HepG2 (cell line): ENCODE data around the gene CXCR5. TPM values are rescaled to one million over a fixed set of nuclear protein-coding genes. Genes with fewer than 3 reads are reported as not detected.
A peak's percentile ranks its signal among the peaks of the same experiment; 100 is the strongest.

Experiments used
- ETV6 ChIP-seq: sonication (generic); formaldehyde crosslinking; conservative IDR thresholded peaks from 2 replicates; pipeline ENCODE4 v1.4.0; 2020; ENCODE audit warnings: missing genetic modification reagents
- GATAD2A ChIP-seq: IDR thresholded peaks from 2 replicates; pipeline ENCODE4 v1.6.1; 2016
- HDAC1 ChIP-seq: sonication (generic); formaldehyde crosslinking; IDR thresholded peaks from 2 replicates; pipeline ENCODE4 v1.5.1; 2020; ENCODE audit warnings: mild to moderate bottlenecking, missing genetic modification reagents
- HNRNPH1 ChIP-seq: fragments of 200-400 bp; formaldehyde crosslinking; optimal IDR thresholded peaks from 2 replicates; pipeline ENCODE3; 2017; ENCODE audit warnings: mild to moderate bottlenecking, low read depth, low read length
- HOXA3 ChIP-seq: sonication (generic); formaldehyde crosslinking; IDR thresholded peaks from 2 replicates; pipeline ENCODE4 v1.5.0; 2020; ENCODE audit warnings: missing genetic modification reagents
- KAT8 ChIP-seq: IDR thresholded peaks from 2 replicates; pipeline ENCODE4 v1.6.1; 2016; ENCODE audit warnings: missing genetic modification reagents, missing compliant biosample characterization
- KLF6 ChIP-seq: IDR thresholded peaks from 2 replicates; pipeline ENCODE4 v1.8.0; 2016; ENCODE audit warnings: missing biosample characterization, missing genetic modification reagents
- KLF9 ChIP-seq: IDR thresholded peaks from 2 replicates; pipeline ENCODE4 v1.6.1; 2016; ENCODE audit warnings: low read depth
- MBD4 ChIP-seq: IDR thresholded peaks from 2 replicates; pipeline ENCODE4 v1.6.1; 2012; ENCODE audit warnings: low read length, inconsistent platforms, borderline replicate concordance
- MTA1 ChIP-seq: sonication (generic); formaldehyde crosslinking; IDR thresholded peaks from 2 replicates; pipeline ENCODE4 v1.4.0; 2020; ENCODE audit warnings: missing genetic modification reagents, mild to moderate bottlenecking, borderline replicate concordance
- NCOA2 ChIP-seq: sonication (generic); formaldehyde crosslinking; IDR thresholded peaks from 2 replicates; pipeline ENCODE4 v1.8.0; 2022; ENCODE audit warnings: inconsistent platforms
- NR2F6 ChIP-seq, 2 experiments: IDR thresholded peaks; 2 replicates each; pipeline ENCODE4 v1.6.1; 2016; ENCODE audit warnings: antibody characterized with exemption in 1 of 2, mild to moderate bottlenecking in 1 of 2
- PATZ1 ChIP-seq: sonication (generic); formaldehyde crosslinking; IDR thresholded peaks from 2 replicates; pipeline ENCODE4 v1.4.0; 2020; ENCODE audit warnings: missing genetic modification reagents
- RXRB ChIP-seq: IDR thresholded peaks from 2 replicates; pipeline ENCODE4 v1.6.1; 2016; ENCODE audit warnings: borderline replicate concordance, missing genetic modification reagents, missing compliant biosample characterization
- SP5 ChIP-seq: IDR thresholded peaks from 2 replicates; pipeline ENCODE4 v1.6.1; 2016; ENCODE audit warnings: low read depth, borderline replicate concordance
- TEAD3 ChIP-seq: optimal IDR thresholded peaks from 2 replicates; pipeline ENCODE3; 2016; ENCODE audit warnings: borderline replicate concordance
- ZBTB7B ChIP-seq: sonication (generic); formaldehyde crosslinking; IDR thresholded peaks from 2 replicates; pipeline ENCODE4 v1.4.0; 2020; ENCODE audit warnings: missing genetic modification reagents
- ZFY ChIP-seq: sonication (generic); formaldehyde crosslinking; IDR thresholded peaks from 2 replicates; pipeline ENCODE4 v1.4.0; 2020; ENCODE audit warnings: missing genetic modification reagents
- ZKSCAN5 ChIP-seq: sonication (generic); formaldehyde crosslinking; IDR thresholded peaks from 2 replicates; pipeline ENCODE4 v1.5.1; 2020; ENCODE audit warnings: mild to moderate bottlenecking, missing genetic modification reagents
- ZMYM3 ChIP-seq: sonication (generic); formaldehyde crosslinking; IDR thresholded peaks from 2 replicates; pipeline ENCODE4 v1.5.1; 2020; ENCODE audit warnings: mild to moderate bottlenecking, missing genetic modification reagents
- ZNF18 ChIP-seq: sonication (generic); formaldehyde crosslinking; IDR thresholded peaks from 2 replicates; pipeline ENCODE4 v1.8.0; 2022; ENCODE audit warnings: mild to moderate bottlenecking, missing genetic modification reagents; ENCODE audit not compliant: insufficient replicate concordance
- ZNF724P ChIP-seq: sonication (generic); formaldehyde crosslinking; IDR thresholded peaks from 2 replicates; pipeline ENCODE4 v1.8.0; 2022; ENCODE audit warnings: missing genetic modification reagents, borderline replicate concordance
- polyA plus RNA-seq, 8 experiments: library from polyadenylated mRNA; depleted of rRNA in 3 of 8; stranded (reverse) in 7 of 8; unstranded in 1 of 8; fragments of >200 nt; fragmentation: Illumina TruSeq in 4 of 8; extraction: Trizol in 4 of 8; gene quantifications; 2 replicates each; pipeline versions ENCODE4 v1.2.1 to v1.2.3, GENCODE V29; 2011 to 2016; ENCODE audit warnings: low read depth in 4 of 8, missing spikeins in 1 of 8, mixed read lengths in 1 of 8; ENCODE audit not compliant: insufficient read depth in 1 of 8
- total RNA-seq, 5 experiments: library from RNA; depleted of rRNA; stranded (reverse); fragments of >200 nt; fragmentation: Illumina TruSeq; extraction: Trizol; gene quantifications; 2 replicates each; pipeline ENCODE4 v1.2.3, GENCODE V29; 2016; ENCODE audit warnings: low read depth in 1 of 5
- TF ChIP-seq, protein P1 (sequence below): sonication (generic); formaldehyde crosslinking; IDR thresholded peaks from 2 replicates; pipeline ENCODE4 v1.5.0; 2020; ENCODE audit warnings: mild to moderate bottlenecking, missing genetic modification reagents, moderate library complexity
- TF ChIP-seq, protein P2 (sequence below): sonication (generic); formaldehyde crosslinking; IDR thresholded peaks from 2 replicates; pipeline ENCODE4 v1.5.1; 2020; ENCODE audit warnings: missing genetic modification reagents, mild to moderate bottlenecking, borderline replicate concordance

The CXCR5 gene
- total and polyA plus RNA-seq, 2 of the 13 experiments (the other 11 are each of a cell fraction or from before 2014, with no cell fraction given): not detected

DNA sequence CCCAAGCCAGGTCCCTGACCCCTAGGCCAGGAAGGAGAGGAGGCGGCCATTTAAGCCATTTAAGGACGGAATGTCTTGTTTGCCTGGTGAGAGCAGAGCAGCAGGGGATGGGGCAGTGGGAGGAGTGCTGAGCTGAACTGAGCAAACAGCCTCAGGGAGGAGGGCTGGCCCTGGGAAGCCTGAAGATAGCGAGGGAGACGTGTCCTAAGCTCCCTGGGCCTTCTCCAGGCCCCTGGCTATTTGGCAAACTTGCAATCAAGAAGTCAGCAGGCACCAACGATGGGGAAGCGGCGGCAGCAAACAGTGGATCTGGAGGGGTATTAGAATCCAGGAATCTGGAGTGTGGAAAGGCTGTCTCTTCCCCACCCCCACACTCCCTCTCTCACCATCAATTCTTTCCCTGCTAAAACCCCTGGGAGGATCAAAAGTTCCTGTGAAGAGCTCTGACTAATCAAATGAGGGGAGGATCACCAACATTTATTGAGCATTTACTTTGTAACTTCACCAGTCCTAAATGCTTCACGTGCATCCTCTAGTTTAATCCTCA is 33.2 kb downstream of the CXCR5 start (continued):
- TF ChIP-seq PATZ1 (CRISPR knock-in tag): peak; percentile 65
- TF ChIP-seq NR2F6 (IDR thresholded peaks at IDR 0.05): peak; percentile 32; the same call in 1 of the 2 replicates
- TF ChIP-seq NR2F6 (CRISPR knock-in tag; IDR thresholded peaks at IDR 0.05): peak; percentile 15; the same call in 1 of the 2 replicates
- TF ChIP-seq KLF6: 0 out of 2 replicates have a peak, but pooled peaks have one; percentile 3
- TF ChIP-seq ZFY (CRISPR knock-in tag): 0 out of 2 replicates have a peak, but pooled peaks have one; percentile 13
- peak; percentile 38 for TF ChIP-seq TEAD3 (CRISPR knock-in tag)
- TF ChIP-seq MTA1: peak; percentile 69; the same call in 1 of the 2 replicates
- peak; percentile 35; the same call in 1 of the 2 replicates for TF ChIP-seq ZBTB7B
- TF ChIP-seq RXRB (CRISPR knock-in tag): peak; percentile 50
- TF ChIP-seq, protein P1, sequence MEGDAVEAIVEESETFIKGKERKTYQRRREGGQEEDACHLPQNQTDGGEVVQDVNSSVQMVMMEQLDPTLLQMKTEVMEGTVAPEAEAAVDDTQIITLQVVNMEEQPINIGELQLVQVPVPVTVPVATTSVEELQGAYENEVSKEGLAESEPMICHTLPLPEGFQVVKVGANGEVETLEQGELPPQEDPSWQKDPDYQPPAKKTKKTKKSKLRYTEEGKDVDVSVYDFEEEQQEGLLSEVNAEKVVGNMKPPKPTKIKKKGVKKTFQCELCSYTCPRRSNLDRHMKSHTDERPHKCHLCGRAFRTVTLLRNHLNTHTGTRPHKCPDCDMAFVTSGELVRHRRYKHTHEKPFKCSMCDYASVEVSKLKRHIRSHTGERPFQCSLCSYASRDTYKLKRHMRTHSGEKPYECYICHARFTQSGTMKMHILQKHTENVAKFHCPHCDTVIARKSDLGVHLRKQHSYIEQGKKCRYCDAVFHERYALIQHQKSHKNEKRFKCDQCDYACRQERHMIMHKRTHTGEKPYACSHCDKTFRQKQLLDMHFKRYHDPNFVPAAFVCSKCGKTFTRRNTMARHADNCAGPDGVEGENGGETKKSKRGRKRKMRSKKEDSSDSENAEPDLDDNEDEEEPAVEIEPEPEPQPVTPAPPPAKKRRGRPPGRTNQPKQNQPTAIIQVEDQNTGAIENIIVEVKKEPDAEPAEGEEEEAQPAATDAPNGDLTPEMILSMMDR (CRISPR knock-in tag): 0 out of 2 replicates have a peak, but pooled peaks have one; percentile 6
- no peak for TF ChIP-seq HNRNPH1
- TF ChIP-seq ZNF724P: no peak
- no peak for TF ChIP-seq KLF9 (CRISPR knock-in tag)
- TF ChIP-seq HDAC1 (CRISPR knock-in tag): 0 out of 2 replicates have a peak, but pooled peaks have one; percentile 18
- no peak for TF ChIP-seq MBD4
- peak; percentile 34; the same call in 1 of the 2 replicates for TF ChIP-seq KAT8 (CRISPR knock-in tag)
- no peak for TF ChIP-seq ZNF18 (CRISPR knock-in tag)
- TF ChIP-seq, protein P2, sequence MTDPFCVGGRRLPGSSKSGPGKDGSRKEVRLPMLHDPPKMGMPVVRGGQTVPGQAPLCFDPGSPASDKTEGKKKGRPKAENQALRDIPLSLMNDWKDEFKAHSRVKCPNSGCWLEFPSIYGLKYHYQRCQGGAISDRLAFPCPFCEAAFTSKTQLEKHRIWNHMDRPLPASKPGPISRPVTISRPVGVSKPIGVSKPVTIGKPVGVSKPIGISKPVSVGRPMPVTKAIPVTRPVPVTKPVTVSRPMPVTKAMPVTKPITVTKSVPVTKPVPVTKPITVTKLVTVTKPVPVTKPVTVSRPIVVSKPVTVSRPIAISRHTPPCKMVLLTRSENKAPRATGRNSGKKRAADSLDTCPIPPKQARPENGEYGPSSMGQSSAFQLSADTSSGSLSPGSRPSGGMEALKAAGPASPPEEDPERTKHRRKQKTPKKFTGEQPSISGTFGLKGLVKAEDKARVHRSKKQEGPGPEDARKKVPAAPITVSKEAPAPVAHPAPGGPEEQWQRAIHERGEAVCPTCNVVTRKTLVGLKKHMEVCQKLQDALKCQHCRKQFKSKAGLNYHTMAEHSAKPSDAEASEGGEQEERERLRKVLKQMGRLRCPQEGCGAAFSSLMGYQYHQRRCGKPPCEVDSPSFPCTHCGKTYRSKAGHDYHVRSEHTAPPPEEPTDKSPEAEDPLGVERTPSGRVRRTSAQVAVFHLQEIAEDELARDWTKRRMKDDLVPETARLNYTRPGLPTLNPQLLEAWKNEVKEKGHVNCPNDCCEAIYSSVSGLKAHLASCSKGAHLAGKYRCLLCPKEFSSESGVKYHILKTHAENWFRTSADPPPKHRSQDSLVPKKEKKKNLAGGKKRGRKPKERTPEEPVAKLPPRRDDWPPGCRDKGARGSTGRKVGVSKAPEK (CRISPR knock-in tag): no peak
- TF ChIP-seq ZMYM3: 0 out of 2 replicates have a peak, but pooled peaks have one; percentile 16
- TF ChIP-seq ETV6 (CRISPR knock-in tag): no peak
- 0 out of 2 replicates have a peak, but pooled peaks have one; percentile 20 for TF ChIP-seq GATAD2A (CRISPR knock-in tag)
- TF ChIP-seq ZKSCAN5: no peak
- TF ChIP-seq SP5 (CRISPR knock-in tag): peak; percentile 79
- peak; percentile 49 for TF ChIP-seq HOXA3 (CRISPR knock-in tag)
- peak; percentile 41; the same call in 1 of the 2 replicates for TF ChIP-seq NCOA2 (CRISPR knock-in tag)
